Measurements from ENCODE around the gene CALD1.

GRCh38 chr7:134943785-134944400 lies 164.5 kb downstream of the CALD1 start:
- no peak for TF ChIP-seq TOX (CRISPR knock-in tag; IDR thresholded peaks at IDR 0.05; ENCODE audit: borderline replicate concordance)
- TF ChIP-seq CSDC2 (CRISPR knock-in tag; IDR thresholded peaks at IDR 0.05) = no peak
- no peak for TF ChIP-seq ARNTL (CRISPR knock-in tag; IDR thresholded peaks at IDR 0.05; ENCODE audit: borderline replicate concordance, low read depth)
- TF ChIP-seq RARB (CRISPR knock-in tag; IDR thresholded peaks at IDR 0.05) = no peak

Measured in SK-N-SH treated with all-trans-retinoic acid at 6 μM for 48 hours (cell line).